ENCODE measurements around the gene PLA2G3.

DNA sequence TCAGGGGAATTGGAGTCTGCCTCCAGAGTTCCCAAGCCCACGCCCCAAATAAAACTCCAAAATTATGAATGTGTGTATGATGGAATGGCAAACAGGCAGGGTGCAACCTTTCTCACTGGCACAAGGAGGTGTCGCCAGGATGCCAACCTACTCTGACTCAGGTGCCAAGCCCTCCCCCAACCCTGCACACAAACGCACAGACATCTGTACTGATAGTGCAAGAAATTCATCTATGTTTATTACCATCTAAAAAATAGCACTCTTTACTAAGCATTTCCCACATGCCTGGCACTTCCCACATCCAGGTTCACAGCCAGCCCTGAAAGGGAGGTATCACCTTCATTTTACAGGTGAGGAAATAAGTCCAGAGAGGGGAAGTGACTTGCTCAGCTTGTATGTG is 1.2 kb downstream of the PLA2G3 start:
- TF ChIP-seq CTCF (IDR thresholded peaks at IDR 0.05) (no peak), ZFX (IDR thresholded peaks at IDR 0.05; ENCODE audit: borderline replicate concordance) (no peak)

Measured in 22Rv1 (cell line).